Measurements from ENCODE around the gene CCR2.
"Not testable (repeated sequence)": the region's sequence is repeated elsewhere in the genome, so short reads cannot be mapped to it uniquely, and the experiment has no call there.

CCR2 gene

DNA sequence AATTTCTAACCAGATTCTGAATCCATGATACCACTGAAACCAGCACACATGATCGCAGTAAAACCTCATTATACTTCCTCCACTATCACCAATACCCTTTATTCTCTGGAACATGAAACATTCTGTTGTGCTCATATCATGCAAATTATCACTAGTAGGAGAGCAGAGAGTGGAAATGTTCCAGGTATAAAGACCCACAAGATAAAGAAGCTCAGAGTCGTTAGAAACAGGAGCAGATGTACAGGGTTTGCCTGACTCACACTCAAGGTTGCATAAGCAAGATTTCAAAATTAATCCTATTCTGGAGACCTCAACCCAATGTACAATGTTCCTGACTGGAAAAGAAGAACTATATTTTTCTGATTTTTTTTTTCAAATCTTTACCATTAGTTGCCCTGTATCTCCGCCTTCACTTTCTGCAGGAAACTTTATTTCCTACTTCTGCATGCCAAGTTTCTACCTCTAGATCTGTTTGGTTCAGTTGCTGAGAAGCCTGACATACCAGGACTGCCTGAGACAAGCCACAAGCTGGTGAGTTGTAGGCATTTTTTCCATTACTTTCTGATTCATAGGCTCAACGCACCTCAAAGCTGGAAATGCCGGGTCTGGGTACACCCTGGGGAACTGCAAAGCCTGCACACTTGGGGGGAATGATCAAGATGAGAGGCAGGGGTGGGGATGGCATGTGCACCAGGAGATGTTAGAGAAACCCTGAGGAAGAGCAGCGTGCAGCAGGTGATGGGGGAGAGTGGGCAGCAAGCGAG lies at the start of gene CCR2:
Gene CCR2 (plus strand): TSS at position 465 of the 764 bp plus-strand sequence. CDS start 3,417 bp downstream, outside the sequence.
- DNase-seq = no peak

DNA sequence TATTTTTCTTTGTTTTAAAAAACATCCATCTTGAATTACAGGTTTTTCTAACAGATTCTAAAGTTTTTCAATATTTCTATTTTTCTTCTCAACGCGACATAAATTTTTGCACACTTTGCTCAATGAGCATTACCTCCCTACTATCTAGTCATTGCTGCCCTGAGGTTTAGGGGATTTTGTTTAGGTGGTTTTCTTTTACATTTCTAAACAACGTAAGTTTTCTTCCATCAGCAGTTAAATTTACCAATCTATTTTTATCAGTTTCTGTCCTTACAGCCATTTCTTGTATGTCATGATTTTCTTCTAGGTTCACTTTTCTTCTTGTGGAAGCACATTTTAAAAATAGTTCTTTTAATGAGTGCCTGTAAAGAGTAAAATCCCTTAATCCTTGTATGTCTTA lies 49.2 kb upstream of the CCR2 start:
- no peak for DNase-seq

DNA sequence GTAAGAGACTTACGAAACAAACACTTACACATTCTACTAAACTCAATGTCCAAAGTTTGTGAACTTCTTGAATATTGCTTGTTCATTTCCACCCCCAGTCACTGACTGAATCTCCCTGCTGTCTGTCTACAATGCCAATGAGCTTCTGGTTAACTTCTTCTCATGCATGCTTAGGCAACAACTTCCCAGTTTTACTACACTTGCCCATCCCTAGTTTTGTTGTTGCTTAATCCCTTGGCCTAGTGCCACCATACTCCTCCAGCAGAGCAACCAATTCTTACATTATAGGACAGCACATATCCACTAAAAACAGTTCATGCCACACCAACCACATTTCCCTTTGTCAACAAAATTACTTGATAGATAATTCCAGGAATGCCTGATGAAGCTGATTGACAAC lies 40.9 kb upstream of the CCR2 start:
- no peak for DNase-seq

DNA sequence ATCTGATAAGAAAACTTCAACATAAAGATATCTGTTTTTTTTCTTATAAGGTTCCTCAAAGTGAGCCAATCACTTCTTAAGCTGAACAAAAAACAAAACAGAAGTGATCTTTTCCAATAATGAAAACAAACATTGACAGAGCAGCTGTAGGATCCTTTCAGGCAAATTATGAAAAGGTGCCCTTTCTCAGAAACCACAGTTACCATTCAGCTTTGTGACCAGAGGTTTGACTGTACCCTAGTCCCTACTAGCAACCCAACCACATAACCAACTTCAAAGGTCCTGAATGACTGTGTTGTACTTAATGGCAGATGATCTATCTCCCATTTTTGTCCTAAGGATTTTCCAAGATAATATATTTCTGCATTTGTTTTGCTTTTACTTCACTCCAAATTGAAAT lies 39.4 kb upstream of the CCR2 start:
- DNase-seq = no peak

DNA sequence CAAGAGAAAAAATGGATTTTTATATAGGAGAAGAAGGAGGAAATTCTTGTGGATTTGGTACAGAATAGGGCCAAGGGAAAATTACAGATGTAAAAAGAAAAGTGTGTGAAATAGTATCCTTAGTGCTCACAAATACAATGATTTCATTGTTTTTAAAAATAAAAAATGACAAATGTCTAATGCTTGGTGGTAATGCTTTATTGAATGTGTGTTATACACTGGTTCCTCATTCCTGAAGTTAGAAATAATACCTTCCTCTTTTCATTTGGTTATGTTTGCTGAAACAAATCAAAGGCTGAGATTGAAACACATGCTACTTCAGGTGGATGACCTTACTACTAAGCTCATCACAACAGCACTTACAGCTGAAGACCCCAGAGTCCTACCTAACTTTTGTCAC lies 37.7 kb upstream of the CCR2 start:
- DNase-seq = no peak

DNA sequence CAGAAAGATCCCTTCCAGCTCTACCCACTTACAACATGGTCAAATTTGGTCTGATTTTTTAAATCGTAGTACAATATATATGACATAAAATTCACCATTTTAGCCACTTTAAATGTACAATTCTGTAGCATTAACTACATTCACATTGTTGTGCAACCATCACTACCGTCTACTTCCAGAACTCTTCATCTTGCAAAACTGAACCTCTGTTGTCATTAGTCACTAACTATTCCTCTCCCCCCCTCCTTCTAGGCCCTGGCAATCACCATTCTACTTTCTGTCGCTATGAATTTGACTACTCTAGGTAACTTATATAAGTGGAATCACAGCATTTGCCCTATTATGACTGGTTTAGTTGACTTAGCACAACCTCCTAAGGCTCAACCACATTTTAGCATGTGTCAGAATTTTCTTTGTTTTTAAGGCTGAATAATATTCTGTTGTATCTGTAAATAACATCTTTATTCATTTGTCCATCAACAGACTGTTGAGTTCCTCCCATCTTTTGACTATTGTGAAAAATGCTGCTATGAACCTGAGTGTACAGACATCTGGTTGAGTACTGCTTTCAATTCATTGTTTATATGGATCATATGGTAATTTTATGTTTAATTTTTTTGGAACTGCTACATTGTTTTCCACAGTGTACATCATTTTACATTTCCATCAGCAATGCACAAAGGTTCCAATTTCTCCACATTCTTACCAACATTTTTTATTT lies 35.5 kb upstream of the CCR2 start:
- DNase-seq = no peak

DNA sequence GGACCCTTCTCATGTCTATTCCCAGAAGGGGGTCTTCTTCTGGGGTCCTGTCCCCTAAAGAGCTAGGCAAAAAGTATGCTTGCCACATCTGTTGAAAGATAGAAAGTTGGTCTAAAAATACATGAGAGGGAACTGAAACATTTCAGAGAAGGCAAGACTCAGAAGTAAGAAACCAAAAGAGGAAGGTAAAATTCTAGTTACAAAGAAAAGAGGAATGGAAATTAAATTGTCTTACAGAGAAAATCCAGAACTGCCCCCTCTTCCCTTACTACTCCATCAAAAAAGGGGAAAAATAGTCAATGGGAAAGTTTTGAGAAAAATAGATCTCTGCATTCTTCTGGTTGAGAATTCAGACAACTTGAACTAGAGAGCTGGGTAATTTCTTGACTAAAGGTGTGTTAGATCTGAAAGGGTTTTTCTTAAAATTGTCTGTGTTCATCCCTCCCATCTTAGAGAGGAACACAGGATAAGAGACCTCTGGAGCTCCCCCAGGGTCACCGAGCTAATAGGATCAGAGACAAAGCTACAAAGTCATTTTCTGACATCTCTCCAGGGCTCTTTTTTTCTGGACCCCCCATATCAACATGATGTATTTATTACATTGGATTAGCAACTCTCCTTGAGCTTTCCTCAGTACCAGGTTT lies 32.3 kb upstream of the CCR2 start:
- no peak for DNase-seq

DNA sequence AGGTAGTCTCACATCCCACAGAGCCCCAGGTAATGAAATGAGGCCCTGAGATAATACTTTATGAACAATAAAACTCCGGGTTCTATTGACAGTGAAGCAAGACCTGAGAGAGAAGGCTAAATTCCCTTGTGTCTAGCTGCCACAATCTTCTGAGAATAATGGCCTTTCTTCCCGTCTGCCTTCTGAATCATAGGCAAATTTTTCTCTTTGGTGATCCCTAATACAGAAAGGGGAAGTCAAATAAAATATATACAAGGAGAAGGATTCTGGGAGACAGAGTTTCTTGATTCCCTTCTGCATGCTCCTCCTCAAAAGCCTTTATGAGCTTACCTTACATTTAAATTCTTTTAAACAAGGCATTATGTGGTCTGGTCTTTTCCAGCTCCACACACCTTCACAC lies 29.9 kb upstream of the CCR2 start:
- no peak for DNase-seq

DNA sequence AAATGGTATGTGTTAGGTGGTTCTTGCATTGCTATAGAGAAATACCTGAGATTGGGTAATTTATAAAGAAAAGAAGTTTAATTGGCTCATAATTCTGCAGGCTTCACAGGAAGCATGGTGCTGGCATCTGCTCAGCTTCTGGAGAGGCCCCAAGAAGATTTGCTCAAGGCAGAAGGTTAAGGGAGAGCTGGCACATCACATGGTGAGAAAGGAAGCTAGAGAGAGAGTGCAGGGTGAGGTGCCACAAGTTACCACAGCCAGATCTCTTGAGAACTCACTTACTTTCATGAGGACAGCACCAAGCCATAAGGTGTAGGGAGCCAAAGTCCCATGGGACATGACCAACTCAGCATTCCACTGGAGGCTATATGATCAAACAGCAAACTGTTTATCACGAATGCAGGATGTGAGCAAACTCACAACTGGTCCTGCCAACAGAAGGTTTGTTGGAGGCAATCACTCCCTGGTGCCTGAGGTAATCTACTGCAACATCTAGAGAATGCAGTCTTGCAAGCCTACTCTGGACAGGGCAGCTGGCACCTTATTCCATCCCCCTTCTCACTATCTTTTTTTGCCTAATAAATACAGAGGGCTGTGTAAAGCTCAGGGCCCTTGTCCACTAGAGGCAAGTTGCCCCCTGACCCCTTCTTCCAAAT lies 28.1 kb upstream of the CCR2 start:
- DNase-seq = no peak

DNA sequence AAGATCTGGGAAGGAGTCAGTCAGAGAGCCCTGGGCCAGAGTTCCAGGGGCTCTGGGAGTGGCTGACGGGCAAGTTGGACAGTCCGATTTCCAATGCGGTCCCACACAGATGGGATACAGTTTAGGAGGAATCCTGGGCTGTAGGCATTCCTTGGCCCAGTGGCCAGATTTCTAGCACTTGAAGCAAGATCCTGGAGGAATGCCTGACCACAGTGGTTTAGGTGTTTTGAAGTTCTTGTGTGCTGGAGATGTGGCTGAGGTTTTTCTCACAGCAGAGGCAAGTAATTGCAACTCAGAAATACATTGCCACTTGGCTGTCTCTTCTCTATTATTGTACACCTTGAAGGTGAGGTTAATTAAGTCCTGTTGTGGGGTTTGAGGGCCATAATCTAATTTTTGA lies 23.2 kb upstream of the CCR2 start:
- not testable (repeated sequence) for DNase-seq

DNA sequence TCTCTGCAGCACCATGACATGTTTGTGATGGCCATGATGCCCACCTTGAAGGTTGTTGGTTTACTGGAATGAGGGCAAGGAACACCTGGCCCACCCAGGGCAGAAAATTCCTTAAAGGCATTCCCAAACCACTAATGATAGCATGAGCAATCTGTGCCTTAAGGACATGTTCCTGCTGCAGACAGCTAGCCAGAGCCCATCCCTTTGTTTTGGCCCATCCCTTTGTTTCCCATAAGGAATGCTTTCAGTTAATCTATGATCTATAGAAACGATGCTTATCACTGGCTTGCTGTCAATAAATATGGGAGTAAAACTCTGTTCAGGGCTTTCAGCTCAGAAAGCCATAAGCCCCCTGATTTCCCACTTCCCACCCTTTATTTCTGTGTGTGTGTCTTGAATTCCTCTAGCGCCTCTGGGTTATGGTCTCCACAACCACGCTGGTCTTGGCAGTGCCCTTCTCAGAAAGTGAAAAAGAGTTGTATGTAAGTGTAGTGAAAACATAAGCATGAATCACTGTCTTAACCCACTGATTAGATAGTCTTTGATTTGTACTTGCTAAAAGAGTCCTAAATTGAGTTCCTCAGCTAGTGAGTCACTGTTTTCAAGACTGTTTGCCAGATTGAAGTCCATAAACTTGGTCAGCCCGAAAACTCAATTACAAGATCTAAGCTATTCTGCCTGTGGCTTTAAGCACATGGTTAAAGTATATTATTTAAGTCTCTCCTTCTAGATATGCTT lies 19.0 kb upstream of the CCR2 start:
- no peak for DNase-seq

DNA sequence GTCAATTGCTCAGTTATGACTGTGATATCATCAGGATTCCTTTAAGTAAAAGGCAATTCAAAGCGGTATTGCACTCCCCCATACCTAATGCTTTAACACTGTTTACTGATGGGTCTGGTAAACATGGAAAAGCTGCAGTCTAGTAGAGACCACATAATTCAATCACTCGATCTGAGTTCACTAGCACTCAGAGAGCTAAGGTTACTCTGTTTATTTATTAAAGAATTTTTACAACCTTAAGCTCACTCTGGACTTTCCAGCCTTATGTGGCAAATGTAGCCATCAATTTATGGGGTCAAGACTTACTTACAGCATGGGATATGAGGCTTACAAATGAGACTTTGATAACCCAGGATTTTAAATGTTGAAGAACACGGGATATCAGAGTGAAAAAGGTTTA lies 18.4 kb upstream of the CCR2 start:
- DNase-seq = no peak

DNA sequence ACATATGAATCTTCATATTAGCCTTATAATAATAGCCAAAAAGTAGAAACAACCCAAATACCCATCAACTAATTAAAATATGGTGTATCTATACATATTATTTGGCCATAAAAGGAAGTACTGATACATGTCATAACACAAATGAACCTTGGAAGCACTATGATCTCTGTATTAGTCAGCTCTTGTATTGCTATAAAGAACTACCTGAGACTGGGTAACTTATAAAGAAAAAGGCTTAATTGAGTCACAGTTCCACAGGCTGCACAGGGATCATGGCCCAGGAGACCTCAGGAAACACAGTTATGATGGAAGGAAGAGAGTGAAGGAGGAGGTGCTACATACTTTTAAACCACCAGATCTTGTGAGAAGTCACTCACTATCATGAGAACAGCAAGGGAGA lies 16.0 kb upstream of the CCR2 start:
- no peak for DNase-seq

DNA sequence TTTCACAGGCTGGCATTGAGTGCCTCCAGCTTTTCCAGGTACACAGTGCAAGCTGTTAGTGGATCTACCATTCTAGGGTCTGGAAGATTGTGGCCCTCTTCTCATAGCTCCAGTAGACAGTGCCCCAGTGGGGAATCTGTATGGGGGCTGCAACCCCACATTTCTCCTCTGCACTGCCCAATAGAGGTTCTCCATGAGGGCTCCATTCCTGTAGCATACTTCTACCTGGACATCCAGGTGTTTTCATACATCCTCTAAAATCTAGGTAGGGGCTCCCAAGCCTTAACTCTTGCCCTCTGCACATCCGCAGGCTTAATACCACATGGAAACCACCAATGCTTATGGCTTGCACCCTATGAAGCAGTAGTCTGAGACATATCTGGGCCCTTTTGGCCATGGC lies 15.1 kb upstream of the CCR2 start:
- DNase-seq = no peak

DNA sequence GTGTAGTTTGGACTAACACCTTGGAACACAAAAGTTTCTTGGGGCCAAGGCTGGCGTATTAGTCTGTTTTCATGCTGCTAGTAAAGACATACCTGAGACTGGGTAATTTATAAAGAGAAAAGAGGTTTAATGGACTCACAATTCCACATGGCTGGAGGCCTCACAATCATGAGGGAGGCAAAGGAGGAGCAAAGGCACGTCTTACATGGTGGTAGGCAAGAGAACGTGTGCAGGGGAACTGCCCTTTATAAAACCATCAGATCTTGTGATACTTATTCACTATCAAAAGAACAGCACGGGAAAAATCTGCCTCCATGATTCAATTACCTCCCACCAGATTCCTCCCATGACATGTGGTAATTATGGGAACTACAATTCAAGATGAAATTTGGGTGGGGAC lies 9.4 kb upstream of the CCR2 start:
- no peak for DNase-seq

DNA sequence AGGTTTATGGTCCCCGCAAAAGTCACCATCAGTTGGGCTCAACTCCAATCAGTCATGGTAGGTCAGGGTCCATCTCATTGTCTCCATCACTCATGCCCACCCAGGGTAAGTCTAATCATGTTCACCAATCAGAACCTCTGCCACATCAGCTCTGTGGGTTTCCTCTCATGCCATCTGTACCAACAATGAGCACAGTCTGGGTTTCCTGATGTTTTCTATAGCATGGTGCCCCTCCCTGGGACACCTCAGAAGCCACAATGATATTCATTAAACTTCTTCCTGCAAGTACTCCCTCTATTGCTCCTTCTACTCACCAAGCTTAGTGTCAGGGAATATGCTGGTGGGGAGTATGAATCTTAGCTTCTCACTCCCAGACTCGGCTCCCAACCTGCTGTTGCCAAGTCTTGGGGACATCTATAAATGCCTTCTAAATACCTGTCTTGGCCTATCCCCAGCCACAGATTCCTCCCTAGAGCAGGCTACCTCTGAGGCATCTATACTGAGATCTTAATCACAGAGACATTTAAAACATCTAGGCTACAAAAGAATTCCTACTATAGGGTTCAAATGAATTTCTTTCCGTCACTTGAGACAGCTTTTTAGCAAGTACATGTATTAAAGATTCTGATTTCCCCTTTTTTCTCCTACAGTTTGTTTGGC lies 5.0 kb upstream of the CCR2 start:
- DNase-seq = no peak

DNA sequence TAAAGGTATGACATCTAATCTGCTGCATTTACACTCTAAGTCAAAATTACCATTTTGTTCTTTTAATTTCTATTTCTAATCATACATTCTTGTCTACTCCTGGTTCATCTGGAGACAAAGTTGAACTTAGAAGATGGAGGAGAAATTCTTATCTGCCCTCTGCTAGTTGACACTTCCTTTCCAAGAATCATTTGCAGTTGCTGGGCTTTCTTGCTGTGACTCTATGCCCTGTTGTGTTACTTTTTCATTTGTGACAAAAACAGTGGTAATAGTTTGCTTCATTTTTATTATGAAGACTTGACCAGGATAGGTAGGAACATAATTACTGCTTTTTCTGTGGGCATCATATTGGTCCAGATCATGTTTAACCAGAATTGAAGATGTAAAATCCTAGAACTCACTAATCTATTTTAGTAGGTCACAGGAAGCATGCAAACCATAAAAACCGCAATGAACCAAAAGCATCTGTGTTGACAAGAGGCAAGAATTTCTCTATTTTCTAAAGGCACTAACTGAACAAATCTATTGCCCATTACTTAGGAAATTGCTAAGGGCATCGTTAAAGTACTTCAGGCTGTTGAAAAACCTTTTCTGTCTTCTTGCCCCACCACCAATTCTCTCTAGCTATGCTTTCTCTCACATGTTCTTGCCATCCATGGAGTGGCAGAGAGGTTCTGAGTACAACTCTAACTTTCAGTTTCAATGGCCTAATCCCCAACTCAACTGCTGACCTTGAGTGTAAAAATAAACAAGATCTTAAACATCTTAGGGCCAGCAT lies 4.2 kb upstream of the CCR2 start:
- DNase-seq = no peak

DNA sequence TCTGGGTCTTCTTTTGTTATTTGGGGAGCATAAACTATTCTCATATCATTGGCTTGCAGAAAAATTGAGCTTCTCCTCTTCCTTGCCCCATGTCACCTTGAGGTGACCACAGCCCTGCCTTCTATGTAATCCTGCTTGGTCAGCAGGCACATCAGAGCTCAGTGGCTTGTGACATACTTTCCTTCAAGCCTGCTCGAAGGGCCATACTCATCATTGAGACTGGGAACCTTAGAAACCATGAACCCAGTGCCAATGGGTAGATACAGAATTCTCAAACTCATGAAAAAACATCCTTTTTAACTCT lies 3.7 kb upstream of the CCR2 start:
- no peak for DNase-seq

DNA sequence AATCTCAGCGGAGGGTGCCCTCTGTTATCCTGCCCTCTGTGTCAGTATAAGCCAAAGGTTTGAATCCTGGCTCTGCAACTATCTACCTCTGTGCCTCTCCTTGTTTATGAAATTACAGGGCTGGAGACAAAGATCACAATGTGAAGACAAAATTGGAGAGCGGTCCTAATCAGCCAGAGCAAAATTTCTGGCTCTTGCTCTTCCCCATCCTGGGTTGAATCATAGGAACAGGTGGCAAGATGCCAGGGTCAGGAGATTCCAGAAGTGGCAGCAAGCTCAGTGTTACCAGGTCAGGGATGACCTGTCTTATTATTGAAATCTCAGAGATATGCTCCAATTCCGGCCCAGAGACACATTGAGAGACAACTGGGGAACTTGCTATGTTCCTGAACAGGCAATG lies 2.3 kb upstream of the CCR2 start:
- no peak for DNase-seq

DNA sequence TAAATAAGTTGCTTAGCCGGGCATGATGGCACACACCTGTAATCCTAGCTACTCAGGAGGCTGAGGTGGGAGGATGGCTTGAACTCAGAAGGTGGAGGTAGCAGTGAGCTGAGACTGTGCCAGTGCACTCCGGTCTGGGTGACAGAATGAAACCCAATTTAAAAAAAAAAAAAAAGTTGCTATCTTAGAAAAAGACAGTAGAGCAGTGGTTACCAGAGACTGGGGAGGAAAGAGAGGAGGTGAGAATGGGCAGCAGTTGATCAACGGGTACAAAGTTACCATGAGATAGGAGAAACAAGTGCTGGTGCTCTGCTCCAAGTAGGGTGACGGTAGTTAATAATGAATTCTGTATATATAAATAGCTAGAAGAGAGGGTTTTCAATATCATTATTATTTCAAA lies 821 bp upstream of the CCR2 start:
- DNase-seq = no peak

DNA sequence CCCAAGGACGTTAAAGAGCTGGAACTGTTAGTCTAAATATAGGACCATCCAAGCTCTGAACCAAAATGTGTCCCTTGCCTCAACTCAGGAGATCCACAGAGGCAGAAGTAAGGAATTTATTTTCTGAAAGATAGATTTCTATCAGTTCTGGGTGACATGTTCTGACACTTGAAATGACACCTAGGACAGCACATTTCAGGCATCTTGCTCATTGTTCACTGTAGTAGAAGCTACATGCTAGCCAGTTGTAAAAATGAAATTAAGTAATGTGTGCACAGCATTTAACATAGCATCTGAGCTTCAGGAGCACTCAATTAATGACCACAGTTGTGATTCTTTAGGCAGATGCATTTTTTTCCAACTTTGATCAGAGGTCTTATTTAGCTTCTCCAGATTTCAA lies 567 bp downstream of the CCR2 start:
- no peak for DNase-seq

DNA sequence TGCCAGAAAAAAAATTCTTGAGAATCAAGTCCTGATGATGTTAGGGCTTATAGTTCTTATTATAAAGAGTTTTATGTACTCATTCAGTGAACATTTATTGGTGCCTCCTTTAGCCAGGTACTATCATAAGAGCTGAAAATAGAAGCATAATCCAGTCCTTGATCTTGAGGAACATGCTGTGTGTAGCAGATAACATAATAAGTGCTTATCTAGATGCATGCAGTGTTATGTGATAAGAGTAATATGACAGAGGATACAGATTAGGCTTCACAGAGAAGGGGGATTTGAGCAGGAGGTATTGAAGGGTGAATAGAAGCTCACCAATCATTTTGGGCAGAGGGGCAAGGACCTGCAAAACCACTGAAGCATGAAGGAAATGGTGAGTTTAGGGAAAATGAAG lies 1.1 kb downstream of the CCR2 start:
- no peak for DNase-seq
